Upper lobe of right lung (tissue), 1 donor: Measurements from ENCODE around the gene HNF1A. TPM values are rescaled to one million over a fixed set of nuclear protein-coding genes. Genes with fewer than 3 reads are reported as not detected.

ENCODE experiments used
- ATAC-seq: fragments of 200-7000 bp; cut with Tn5 transposase; one replicate; pipeline ENCODE4 v1.9.1; 2020; ENCODE audit warnings: mild to moderate bottlenecking, moderate library complexity
- DNase-seq: peaks from one replicate; pipeline ENCODE4 v3.0.0-alpha.2; 2020
- H3K27ac ChIP-seq: fragments of 200-600 bp; one replicate; pipeline ENCODE4 v1.8.0; 2022
- H3K27me3 ChIP-seq: fragments of 200-600 bp; one replicate; pipeline ENCODE4 v1.8.0; 2022; ENCODE audit warnings: mild to moderate bottlenecking
- H3K36me3 ChIP-seq: fragments of 200-600 bp; one replicate; pipeline ENCODE4 v1.8.0; 2022
- H3K4me1 ChIP-seq: fragments of 200-600 bp; one replicate; pipeline ENCODE4 v1.8.0; 2022
- H3K4me3 ChIP-seq: fragments of 200-600 bp; one replicate; pipeline ENCODE4 v1.8.0; 2022; ENCODE audit warnings: mild to moderate bottlenecking
- H3K9me3 ChIP-seq: fragments of 200-600 bp; one replicate; pipeline ENCODE4 v1.8.0; 2022
- CTCF ChIP-seq: fragments of 200-600 bp; IDR thresholded peaks from one replicate; pipeline ENCODE4 v1.8.0; 2022; ENCODE audit warnings: antibody characterized with exemption
- intact Hi-C: fragments of 100-400 bp; cut with DNase I; formaldehyde crosslinking; loops from one replicate; pipeline ENCODE4 v1.11.0; 2022
- total RNA-seq: library from RNA; stranded (reverse); fragmentation: NEBNext Ultra II Directional; extraction: Animal tissue kit (Norgen Biotek cat#: 25700); gene quantifications from one replicate; pipeline ENCODE4 v1.2.1, GENCODE V29; 2021
- donor health status: DM: no; HTN: yes; CAD: no; lungs with severe emphysema.

HNF1A gene
- total RNA-seq, 1 donor from 2014 or later: not detected

GRCh38 chr12:120988234-120988633 lies 9.9 kb downstream of the HNF1A start:
- no peaks in the 10 kb centered on the region for H3K4me1 ChIP-seq
- no peaks in the 10 kb centered on the region for H3K36me3 ChIP-seq
- H3K9me3 ChIP-seq: no peaks in the 10 kb centered on the region
- no peak overlapping the region for H3K27ac ChIP-seq
- TF ChIP-seq CTCF: no peak
- H3K27me3 ChIP-seq: no peaks in the 10 kb centered on the region
- intact Hi-C loops: no loop called here
- DNase-seq (no peak), ATAC-seq (no peak)
- H3K4me3 ChIP-seq: no peak overlapping the region

- intact Hi-C loops: no loop called here
- Histone ChIP-seq H3K9me3 (no peaks in the 10 kb centered on the region), H3K4me3 (no peak overlapping the region), H3K36me3 (no peaks in the 10 kb centered on the region), H3K27me3 (no peaks in the 10 kb centered on the region), H3K27ac (no peak overlapping the region), H3K4me1 (no peaks in the 10 kb centered on the region)
- no peak for ATAC-seq
- TF ChIP-seq CTCF: no peak
- no peak for DNase-seq
Observed at GRCh38 chr12:120988658-120989057, 10.3 kb downstream of the HNF1A start.

GRCh38 chr12:120989687-120990086 lies 11.3 kb downstream of the HNF1A start:
- no peak for DNase-seq
- H3K27me3 ChIP-seq: no peaks in the 10 kb centered on the region
- no peak overlapping the region for H3K27ac ChIP-seq
- H3K36me3 ChIP-seq: no peaks in the 10 kb centered on the region
- TF ChIP-seq CTCF: no peak
- no peak for ATAC-seq
- H3K4me1 ChIP-seq: no peaks in the 10 kb centered on the region
- H3K9me3 ChIP-seq: no peaks in the 10 kb centered on the region
- H3K4me3 ChIP-seq: no peak overlapping the region
- intact Hi-C loops: no loop called here

- no peaks in the 10 kb centered on the region for H3K9me3 ChIP-seq
- H3K4me3 ChIP-seq: no peak overlapping the region
- no peak for DNase-seq
- H3K4me1 ChIP-seq: no peaks in the 10 kb centered on the region
- H3K36me3 ChIP-seq: no peaks in the 10 kb centered on the region
- no peak for ATAC-seq
- intact Hi-C loops: no loop called here
- TF ChIP-seq CTCF: no peak
- no peaks in the 10 kb centered on the region for H3K27me3 ChIP-seq
- no peak overlapping the region for H3K27ac ChIP-seq
Observed at GRCh38 chr12:120990487-120991055, 12.2 kb downstream of the HNF1A start.

GRCh38 chr12:120991965-120992364 lies 13.6 kb downstream of the HNF1A start:
- DNase-seq: no peak
- H3K9me3 ChIP-seq: no peaks in the 10 kb centered on the region
- no peak for ATAC-seq
- no peak overlapping the region for H3K27ac ChIP-seq
- H3K36me3 ChIP-seq: no peaks in the 10 kb centered on the region
- intact Hi-C loops: no loop called here
- H3K27me3 ChIP-seq: no peaks in the 10 kb centered on the region
- TF ChIP-seq CTCF: no peak
- no peaks in the 10 kb centered on the region for H3K4me1 ChIP-seq
- no peak overlapping the region for H3K4me3 ChIP-seq

- DNase-seq: no peak
- TF ChIP-seq CTCF: no peak
- intact Hi-C loops: no loop called here
- Histone ChIP-seq H3K4me1 (no peaks in the 10 kb centered on the region), H3K9me3 (no peaks in the 10 kb centered on the region), H3K27ac (no peak overlapping the region), H3K27me3 (no peaks in the 10 kb centered on the region), H3K36me3 (no peaks in the 10 kb centered on the region), H3K4me3 (no peak overlapping the region)
- no peak for ATAC-seq
Observed at GRCh38 chr12:120992989-120993388, 14.6 kb downstream of the HNF1A start.
